Measurements from ENCODE around the gene SPG7.
"Not testable (repeated sequence)": the region's sequence is repeated elsewhere in the genome, so short reads cannot be mapped to it uniquely, and the experiment has no call there.

Gene SPG7

GRCh38 chr16:89564476-89565255 is 56.5 kb downstream of the SPG7 start:
- no peak for DNase-seq (ENCODE audit: low spot score)

DNA sequence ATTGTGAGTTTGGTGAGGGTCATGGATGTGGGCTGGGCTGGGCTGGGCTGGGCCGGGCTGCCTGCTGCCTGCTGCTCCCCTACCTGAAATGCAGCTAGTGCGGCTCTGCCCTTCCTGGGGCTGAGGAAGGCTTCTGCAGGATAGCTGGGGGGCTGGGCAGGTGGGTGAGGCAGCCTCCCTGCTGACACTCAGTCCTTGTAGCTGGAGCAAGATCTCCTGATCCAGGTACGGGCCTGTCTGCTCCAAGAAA is 57.0 kb downstream of the SPG7 start:
- DNase-seq (ENCODE audit: low spot score) = no peak

DNA sequence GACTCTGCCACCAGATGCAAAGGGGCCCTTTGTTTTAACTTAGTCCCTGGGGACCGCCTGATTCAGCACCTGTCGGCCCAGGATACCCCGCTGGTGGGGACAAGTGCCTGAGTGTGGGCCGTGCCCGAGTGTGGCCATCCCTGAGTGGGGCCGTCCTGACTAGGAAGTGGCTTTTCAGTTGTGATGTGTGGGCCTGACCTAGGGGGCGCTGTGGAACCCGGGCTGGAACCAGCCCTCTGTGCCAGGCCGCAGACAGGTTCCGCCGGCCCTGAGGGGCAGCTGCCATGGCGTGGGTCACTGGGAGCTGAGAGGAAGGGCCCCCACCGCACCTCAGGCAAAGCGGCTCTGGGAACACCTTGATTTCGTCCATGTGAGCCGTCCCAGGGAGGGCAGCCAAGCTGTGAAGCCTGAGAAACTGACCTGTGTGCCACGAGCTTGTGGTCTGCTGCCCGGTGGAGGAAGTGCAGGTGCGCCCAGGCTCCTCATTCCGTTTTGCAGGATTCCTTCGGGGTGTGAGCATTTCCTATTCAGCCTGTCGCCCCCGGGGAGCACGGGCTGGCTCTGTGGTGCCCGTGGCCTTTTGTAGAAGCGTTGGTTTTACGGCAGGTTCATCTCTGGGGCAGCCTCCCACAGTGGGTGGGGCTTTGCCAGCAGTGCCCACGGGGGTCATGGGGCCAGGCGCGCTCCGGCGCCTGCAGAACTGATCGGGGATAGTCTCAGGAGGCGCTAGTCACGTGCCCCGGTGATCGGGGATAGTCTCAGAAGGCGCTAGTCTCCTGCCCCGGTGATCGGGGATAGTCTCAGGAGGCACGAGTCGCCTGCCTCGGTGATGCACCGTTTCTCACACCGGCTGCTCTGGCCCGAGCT is 57.5 kb downstream of the SPG7 start:
- no peak for DNase-seq (ENCODE audit: low spot score)

- DNase-seq (ENCODE audit: low spot score) = no peak
These were observed 59.7 kb downstream of the SPG7 start for GRCh38 chr16:89567656-89568594.

GRCh38 chr16:89569506-89570341 is 61.5 kb downstream of the SPG7 start:
- DNase-seq (ENCODE audit: low spot score) = no peak

DNA sequence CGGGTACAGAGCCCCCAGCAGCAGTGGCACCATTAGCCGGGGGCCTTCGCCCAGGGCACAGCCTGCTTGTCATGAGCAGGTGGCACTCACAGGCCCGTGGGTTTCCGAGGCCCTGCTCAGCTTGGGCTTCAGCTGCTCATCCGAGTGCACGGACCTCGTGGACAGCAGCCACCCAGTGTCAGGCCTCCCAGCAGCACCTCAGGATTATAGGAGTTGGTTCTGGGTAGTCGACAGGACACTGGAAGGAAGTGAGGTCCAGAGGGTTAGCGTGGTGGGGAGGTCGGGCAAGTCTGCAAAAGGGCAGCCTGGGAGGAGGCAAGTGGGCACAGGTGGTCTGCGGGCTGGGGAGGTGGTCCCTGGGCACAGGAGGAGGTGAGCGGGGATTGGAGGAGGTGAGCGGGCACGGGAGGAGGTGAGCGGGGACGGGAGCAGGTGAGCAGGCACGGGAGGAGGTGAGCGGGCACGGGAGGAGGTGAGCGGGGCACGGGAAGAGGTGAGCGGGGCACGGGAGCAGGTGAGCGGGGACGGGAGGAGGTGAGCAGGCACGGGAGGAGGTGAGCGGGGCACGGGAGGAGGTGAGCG is 62.2 kb downstream of the SPG7 start:
- no peak for DNase-seq (ENCODE audit: low spot score)

DNA sequence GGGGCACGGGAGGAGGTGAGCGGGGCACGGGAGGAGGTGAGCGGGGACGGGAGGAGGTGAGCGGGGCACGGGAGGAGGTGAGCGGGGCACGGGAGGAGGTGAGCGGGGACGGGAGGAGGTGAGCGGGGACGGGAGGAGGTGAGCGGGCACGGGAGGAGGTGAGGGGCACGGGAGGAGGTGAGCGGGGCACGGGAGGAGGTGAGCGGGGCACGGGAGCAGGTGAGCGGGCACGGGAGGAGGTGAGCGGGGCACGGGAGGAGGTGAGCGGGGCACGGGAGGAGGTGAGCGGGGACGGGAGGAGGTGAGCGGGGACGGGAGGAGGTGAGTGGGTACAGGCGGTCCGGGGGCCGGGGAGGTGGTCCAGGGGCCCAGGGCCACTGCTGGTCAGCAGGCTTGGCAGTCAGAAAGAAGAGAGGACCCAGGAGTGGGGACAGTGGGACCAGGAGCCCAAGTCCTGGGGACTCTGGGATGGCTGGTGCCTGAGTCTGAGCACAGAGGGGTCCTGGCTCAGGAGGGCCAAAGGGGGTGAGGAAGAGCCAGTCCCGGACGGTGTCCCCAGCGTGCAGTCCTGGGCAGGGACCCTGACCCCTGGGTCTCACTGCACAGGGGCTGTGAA is 62.9 kb downstream of the SPG7 start:
- not testable (repeated sequence) for DNase-seq (ENCODE audit: low spot score)

GRCh38 chr16:89571636-89572035 is 63.4 kb downstream of the SPG7 start:
- no peak for DNase-seq (ENCODE audit: low spot score)

- DNase-seq (ENCODE audit: low spot score) = no peak
These were observed 63.9 kb downstream of the SPG7 start for GRCh38 chr16:89572073-89572484.

DNA sequence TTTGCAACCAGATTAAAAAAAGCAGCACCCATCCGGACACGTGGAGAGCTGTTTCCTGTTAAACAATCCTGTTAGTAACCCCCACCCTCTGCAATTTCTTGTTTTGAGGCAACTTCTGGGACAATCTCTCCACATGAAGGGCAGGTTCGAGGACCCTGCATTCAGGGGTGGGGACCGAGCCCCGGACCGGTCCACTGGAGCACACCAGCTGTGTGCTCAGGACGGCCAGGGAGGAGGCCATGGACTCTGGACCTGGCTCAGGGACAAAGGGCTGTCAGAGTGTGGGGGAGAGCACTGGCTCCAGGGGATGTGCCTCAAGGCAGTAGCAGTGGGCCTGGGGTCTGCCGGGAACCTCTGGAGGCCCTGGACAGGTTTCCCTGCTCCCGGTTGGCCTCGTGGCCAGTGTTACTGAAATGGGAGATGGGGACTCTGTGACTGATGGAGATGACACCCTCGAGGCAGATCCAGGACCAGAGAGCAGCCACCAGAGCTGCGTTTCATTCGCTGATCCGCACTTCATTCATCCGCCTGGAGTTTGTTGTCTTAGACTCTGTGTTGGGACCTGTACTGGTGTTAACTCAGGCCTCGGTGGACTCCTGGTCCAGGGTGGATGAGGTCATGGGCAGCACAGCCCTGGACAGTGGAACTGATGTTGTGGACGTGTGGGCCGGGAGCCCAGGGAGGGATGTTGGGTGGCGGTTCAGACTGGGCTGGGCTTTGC is 64.4 kb downstream of the SPG7 start:
- DNase-seq (ENCODE audit: low spot score) = no peak

GRCh38 chr16:89573826-89574680 is 65.8 kb downstream of the SPG7 start:
- DNase-seq (ENCODE audit: low spot score) = no peak

- DNase-seq (ENCODE audit: low spot score) = no peak
These were observed 66.6 kb downstream of the SPG7 start for GRCh38 chr16:89574681-89575246.

GRCh38 chr16:89575247-89576152 is 67.3 kb downstream of the SPG7 start, which contains the start of gene CPNE7:
Gene CPNE7 (plus strand): TSS chr16:89575758. CDS start chr16:89575898, 140 bp downstream.
- DNase-seq (ENCODE audit: low spot score) = no peak

DNA sequence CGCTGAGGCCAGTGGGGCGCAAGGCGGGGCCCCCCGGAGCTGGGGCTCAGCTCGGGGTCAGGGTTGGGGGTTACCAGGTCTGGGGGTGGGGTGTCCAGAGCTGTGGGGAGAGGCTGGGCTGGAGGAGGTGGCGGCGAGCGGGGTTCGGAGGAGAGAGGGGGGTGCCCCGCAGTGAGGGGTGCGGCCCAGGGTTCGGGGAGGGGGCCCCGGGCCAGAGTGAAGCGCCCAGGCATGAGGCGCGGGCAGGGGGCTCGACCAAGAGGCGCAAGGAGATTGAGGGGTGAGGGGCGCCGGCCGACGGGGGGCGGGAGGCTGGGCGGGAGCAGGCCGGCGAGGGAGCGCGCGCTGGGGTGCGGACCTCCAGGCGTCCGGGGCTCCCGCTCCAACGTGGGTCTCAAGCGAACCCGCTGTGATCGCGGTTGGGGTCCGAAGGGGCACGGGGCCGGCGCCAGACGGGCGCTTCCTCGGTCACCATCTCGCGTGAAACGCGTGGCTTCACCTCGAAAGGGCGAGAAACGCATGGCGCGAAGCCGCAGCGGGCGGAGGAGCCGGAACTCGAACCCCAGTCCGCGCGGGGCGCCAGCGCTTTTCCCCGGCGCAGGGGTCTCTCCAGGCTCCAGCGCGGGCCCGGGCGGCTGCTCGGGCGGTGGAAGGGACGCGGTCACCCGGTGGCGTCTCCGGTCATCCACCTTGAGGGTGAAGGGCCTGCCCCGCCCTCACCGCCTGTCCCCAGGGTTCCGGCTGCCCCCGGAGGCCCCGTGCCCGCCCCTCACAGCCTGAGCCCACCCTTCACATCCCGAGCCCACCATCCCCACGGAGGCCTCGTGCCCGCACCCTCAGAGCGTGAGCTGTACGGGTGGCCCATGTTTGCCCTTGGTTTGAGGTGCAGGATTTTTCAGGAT is 68.2 kb downstream of the SPG7 start:
- no peak for DNase-seq (ENCODE audit: low spot score)

DNA sequence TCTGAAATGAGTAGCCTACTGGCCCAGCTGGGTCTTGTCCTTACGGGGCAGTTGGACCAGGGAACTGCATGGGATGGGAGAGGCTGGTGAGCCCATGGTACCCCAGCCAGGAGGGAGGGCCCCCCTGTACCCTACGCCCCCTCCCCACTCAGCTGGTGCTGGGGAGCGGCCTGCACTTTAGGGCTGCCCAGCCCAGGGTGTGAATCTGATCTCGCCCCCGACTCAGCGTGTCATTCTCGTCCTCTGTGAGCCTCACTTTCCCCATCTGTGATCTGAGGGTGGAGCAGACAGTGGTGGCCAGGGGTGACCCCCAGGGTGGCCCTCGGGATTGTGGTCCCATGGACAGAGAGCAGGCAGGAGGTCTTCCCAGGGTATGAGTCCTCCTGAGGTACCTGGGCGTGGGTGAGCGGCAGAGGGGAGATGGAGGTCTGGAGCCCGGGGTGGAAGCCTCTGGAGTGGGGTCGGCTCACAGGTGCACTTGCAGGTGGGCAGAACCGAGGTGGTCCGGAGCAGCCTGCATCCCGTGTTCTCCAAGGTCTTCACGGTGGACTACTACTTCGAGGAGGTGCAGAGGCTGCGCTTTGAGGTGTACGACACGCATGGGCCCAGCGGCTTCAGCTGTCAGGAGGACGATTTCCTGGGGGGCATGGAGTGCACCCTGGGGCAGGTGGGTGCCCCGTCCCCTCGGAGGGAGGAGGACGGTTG is 69.0 kb downstream of the SPG7 start:
- no peak for DNase-seq (ENCODE audit: low spot score)

GRCh38 chr16:89579351-89579750 is 71.1 kb downstream of the SPG7 start:
- no peak for DNase-seq (ENCODE audit: low spot score)
